Left lung (tissue), 10 donors: Measurements from ENCODE around the gene SPTBN1. TPM values are rescaled to one million over a fixed set of nuclear protein-coding genes. Genes with fewer than 3 reads are reported as not detected.
A peak's percentile ranks its signal among the peaks of the same experiment; 100 is the strongest.

Experiments
- ATAC-seq: fragments of 200-7000 bp; cut with Tn5 transposase; one replicate; pipeline ENCODE4 v1.9.1; 2020; ENCODE audit warnings: moderate library complexity
- DNase-seq, 4 donors: peaks; one replicate each; pipeline ENCODE4 v3.0.0-alpha.2; 2013 to 2020
- H3K27ac ChIP-seq, 2 donors: fragments of 200-600 bp; sonication (generic) in 1 of 2; one replicate each; pipeline versions ENCODE4 v1.5.0 to v1.8.0; 2020 to 2021
- H3K27me3 ChIP-seq, 2 donors: fragments of 200-600 bp; sonication (generic) in 1 of 2; one replicate each; pipeline versions ENCODE4 v1.5.0 to v1.8.0; 2020 to 2021
- H3K36me3 ChIP-seq, 2 donors: fragments of 200-600 bp; sonication (generic) in 1 of 2; one replicate each; pipeline versions ENCODE4 v1.5.0 to v1.8.0; 2020 to 2021
- H3K4me1 ChIP-seq, 2 donors: fragments of 200-600 bp; one replicate each; pipeline ENCODE4 v1.8.0; 2021
- H3K4me3 ChIP-seq, 2 donors: fragments of 200-600 bp; sonication (generic) in 1 of 2; one replicate each; pipeline versions ENCODE4 v1.5.0 to v1.8.0; 2020 to 2021; ENCODE audit warnings: mild to moderate bottlenecking in 1 of 2
- H3K9me3 ChIP-seq, 2 donors: fragments of 200-600 bp; sonication (generic) in 1 of 2; one replicate each; pipeline versions ENCODE4 v1.5.0 to v1.8.0; 2020 to 2021
- intact Hi-C, 2 donors: fragments of 100-400 bp; cut with DNase I; formaldehyde crosslinking; loops; one replicate each; pipeline versions ENCODE4 v1.11.2 to v1.14.2; 2022
- polyA plus RNA-seq, 6 donors: library from polyadenylated mRNA; unstranded; fragments of 120-200 nt; gene quantifications; one replicate each; pipeline ENCODE4 v1.2.1, GENCODE V29; 2013; ENCODE audit not compliant: insufficient read length in 6 of 6
- total RNA-seq, 2 donors: library from RNA; stranded (reverse); fragmentation: NEBNext Ultra II Directional; extraction: Animal tissue kit (Norgen Biotek cat#: 25700); gene quantifications; one replicate each; pipeline ENCODE4 v1.2.1, GENCODE V29; 2021
- TF ChIP-seq, protein P1 (sequence below), 2 donors: fragments of 200-600 bp; sonication (generic) in 1 of 2; IDR thresholded peaks; one replicate each; pipeline versions ENCODE4 v1.5.0 to v1.8.0; 2021; ENCODE audit warnings: antibody characterized with exemption in 2 of 2
- donor health status: DM: no; HTN: yes; CAD: no.
- donor health status: DM: no; HTN: no; CAD: no.

SPTBN1 gene
- total and polyA plus RNA-seq, 8 donors, result 441 to 578 (median 543) TPM

DNA sequence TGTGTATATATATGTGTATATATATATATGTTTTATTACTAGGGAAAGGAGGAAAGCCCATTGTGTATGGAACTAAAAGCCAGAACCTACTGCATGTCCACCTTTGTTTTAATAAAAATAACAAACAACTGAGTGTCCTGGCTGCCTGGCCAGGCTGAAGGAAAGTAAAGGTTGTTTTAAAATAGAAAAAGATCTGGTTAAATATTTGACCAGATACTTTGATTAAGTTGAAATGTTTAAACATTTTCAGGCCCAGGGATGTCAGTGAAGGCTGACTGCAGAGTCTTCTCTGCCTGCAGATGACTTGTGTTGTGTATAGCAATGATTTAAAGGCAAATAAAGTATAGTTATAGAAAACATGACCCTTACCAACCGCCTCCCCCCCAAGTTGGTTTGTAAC is 22.8 kb downstream of the SPTBN1 start:
- Histone ChIP-seq H3K4me3 (no peak overlapping the region), H3K9me3 (peaks cover 0 to 12% of the 10 kb centered on the region in 2 donors), H3K27ac (peak overlapping the region in 1 of 2 donors; percentile 35), H3K27me3 (no peaks in the 10 kb centered on the region), H3K36me3 (no peaks in the 10 kb centered on the region), H3K4me1 (peaks cover 6 to 40% of the 10 kb centered on the region in 2 donors)
- DNase-seq (no peak), ATAC-seq (no peak)
- intact Hi-C loops, result no loop called here
- TF ChIP-seq, protein P1, sequence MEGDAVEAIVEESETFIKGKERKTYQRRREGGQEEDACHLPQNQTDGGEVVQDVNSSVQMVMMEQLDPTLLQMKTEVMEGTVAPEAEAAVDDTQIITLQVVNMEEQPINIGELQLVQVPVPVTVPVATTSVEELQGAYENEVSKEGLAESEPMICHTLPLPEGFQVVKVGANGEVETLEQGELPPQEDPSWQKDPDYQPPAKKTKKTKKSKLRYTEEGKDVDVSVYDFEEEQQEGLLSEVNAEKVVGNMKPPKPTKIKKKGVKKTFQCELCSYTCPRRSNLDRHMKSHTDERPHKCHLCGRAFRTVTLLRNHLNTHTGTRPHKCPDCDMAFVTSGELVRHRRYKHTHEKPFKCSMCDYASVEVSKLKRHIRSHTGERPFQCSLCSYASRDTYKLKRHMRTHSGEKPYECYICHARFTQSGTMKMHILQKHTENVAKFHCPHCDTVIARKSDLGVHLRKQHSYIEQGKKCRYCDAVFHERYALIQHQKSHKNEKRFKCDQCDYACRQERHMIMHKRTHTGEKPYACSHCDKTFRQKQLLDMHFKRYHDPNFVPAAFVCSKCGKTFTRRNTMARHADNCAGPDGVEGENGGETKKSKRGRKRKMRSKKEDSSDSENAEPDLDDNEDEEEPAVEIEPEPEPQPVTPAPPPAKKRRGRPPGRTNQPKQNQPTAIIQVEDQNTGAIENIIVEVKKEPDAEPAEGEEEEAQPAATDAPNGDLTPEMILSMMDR (IDR thresholded peaks at IDR 0.05), result no peak

DNA sequence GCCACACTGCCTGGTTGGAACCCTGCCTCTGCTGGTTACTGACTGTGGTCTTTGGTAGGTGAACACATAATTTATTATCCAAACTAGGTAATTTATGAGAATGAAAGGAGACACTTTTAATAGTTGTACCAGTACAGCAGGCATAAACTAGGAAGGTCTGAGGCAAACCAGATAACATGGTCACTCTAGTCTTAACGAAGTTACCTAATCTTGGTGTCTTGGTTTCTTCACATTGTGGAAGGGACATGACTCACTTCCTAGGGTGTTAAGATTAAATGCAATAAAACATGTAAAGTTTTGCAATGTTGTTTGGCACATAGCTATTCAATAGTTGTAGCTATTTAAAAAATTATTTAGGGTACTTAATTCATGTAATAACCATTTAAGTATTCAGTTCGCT is 23.3 kb downstream of the SPTBN1 start:
- Histone ChIP-seq H3K4me1 (peaks cover 6 to 41% of the 10 kb centered on the region in 2 donors), H3K27ac (peak overlapping the region in 1 of 2 donors; percentile 35), H3K9me3 (peaks cover 0 to 12% of the 10 kb centered on the region in 2 donors), H3K27me3 (no peaks in the 10 kb centered on the region), H3K4me3 (no peak overlapping the region), H3K36me3 (no peaks in the 10 kb centered on the region)
- TF ChIP-seq, protein P1 (IDR thresholded peaks at IDR 0.05), result no peak
- ATAC-seq, result no peak
- DNase-seq, result no peak
- intact Hi-C loops, result no loop called here

GRCh38 chr2:54480025-54480424 is 23.9 kb downstream of the SPTBN1 start:
- DNase-seq (no peak), ATAC-seq (no peak)
- intact Hi-C loops, result no loop called here
- no peaks in the 10 kb centered on the region for H3K27me3 ChIP-seq
- peaks cover 6 to 43% of the 10 kb centered on the region in 2 donors for H3K4me1 ChIP-seq
- peaks cover 0 to 12% of the 10 kb centered on the region in 2 donors for H3K9me3 ChIP-seq
- TF ChIP-seq, protein P1 (IDR thresholded peaks at IDR 0.05), result no peak
- no peak overlapping the region for H3K4me3 ChIP-seq
- peak overlapping the region in 1 of 2 donors; percentile 35 for H3K27ac ChIP-seq
- H3K36me3 ChIP-seq, result no peaks in the 10 kb centered on the region

- no peak for DNase-seq
- intact Hi-C loops, result no loop called here
- Histone ChIP-seq H3K36me3 (no peaks in the 10 kb centered on the region), H3K4me1 (peaks cover 4 to 38% of the 10 kb centered on the region in 2 donors), H3K27me3 (no peaks in the 10 kb centered on the region), H3K4me3 (no peak overlapping the region), H3K27ac (no peak overlapping the region), H3K9me3 (peaks cover 0 to 12% of the 10 kb centered on the region in 2 donors)
- TF ChIP-seq, protein P1 (IDR thresholded peaks at IDR 0.05), result no peak
- no peak for ATAC-seq
Observed at GRCh38 chr2:54481686-54482085, 25.6 kb downstream of the SPTBN1 start.

DNA sequence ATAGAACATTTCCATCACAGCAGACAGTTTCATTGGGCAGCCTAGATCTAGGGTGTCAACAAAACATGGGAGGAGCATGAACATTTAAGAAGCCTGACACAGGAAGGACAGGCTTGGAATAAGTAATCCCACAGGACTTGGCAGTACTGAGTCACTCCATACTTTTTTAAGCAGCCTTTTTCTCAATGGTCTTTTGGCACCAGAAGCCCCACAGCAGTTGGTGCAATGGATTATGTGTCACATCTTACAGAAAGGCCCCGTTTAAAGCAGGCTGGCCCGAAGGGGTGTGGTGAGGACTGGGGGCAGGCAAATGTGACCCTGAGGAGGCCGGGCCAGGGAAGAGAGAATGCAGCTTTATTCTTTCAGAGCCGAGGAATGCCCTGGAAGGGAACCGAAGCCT is 26.6 kb downstream of the SPTBN1 start:
- peak overlapping the region; percentile 38 to 53 for H3K27ac ChIP-seq
- TF ChIP-seq, protein P1 (IDR thresholded peaks at IDR 0.05), result no peak
- ATAC-seq (peak; percentile 40), DNase-seq (peak in 1 of 4 donors; percentile 42)
- peaks cover 4 to 34% of the 10 kb centered on the region in 2 donors for H3K4me1 ChIP-seq
- intact Hi-C loops, result no loop called here
- no peak overlapping the region for H3K4me3 ChIP-seq
- no peaks in the 10 kb centered on the region for H3K27me3 ChIP-seq
- no peaks in the 10 kb centered on the region for H3K36me3 ChIP-seq
- peaks cover 0 to 12% of the 10 kb centered on the region in 2 donors for H3K9me3 ChIP-seq
